NB4 (cell line): ENCODE data around the gene EAF2.

Source experiments
- DNase-seq: peaks from one replicate; pipeline ENCODE4 v3.0.0; 2010; ENCODE audit warnings: low read depth
- H3K4me3 ChIP-seq: one replicate; pipeline ENCODE4 v1.5.1; 2011; ENCODE audit warnings: mild to moderate bottlenecking, low read depth, low read length, moderate library complexity
- CTCF ChIP-seq: IDR thresholded peaks from one replicate; pipeline ENCODE4 v1.5.1; 2012; ENCODE audit warnings: low read depth, low read length
- MAX ChIP-seq: IDR thresholded peaks from 2 replicates; pipeline ENCODE4 v1.6.1; 2011; ENCODE audit warnings: low read depth, low read length
- MYC ChIP-seq: IDR thresholded peaks from 2 replicates; pipeline ENCODE4 v1.6.1; 2011; ENCODE audit warnings: low read depth, low read length
- POLR2A ChIP-seq: IDR thresholded peaks from 2 replicates; pipeline ENCODE4 v1.6.1; 2011; ENCODE audit warnings: mild to moderate bottlenecking; ENCODE audit not compliant: insufficient read length; ENCODE audit errors: extremely low read depth

EAF2 gene

GRCh38 chr3:121870717-121871116 is 35.7 kb downstream of the EAF2 start:
- no peak for TF ChIP-seq CTCF
- no peak for TF ChIP-seq POLR2A
- TF ChIP-seq MYC, result no peak
- no peak overlapping the region for H3K4me3 ChIP-seq
- DNase-seq, result peak; percentile 7

- peak; percentile 46 for DNase-seq
- TF ChIP-seq POLR2A (no peak), MYC (no peak), MAX (no peak), CTCF (no peak)
- H3K4me3 ChIP-seq, result no peak overlapping the region
Observed at GRCh38 chr3:121871430-121871829, 36.4 kb downstream of the EAF2 start.

- H3K4me3 ChIP-seq, result no peak overlapping the region
- TF ChIP-seq POLR2A, result no peak
- TF ChIP-seq MAX, result no peak
- TF ChIP-seq MYC, result no peak
- TF ChIP-seq CTCF, result no peak
- DNase-seq, result no peak
Observed at GRCh38 chr3:121878411-121878810, 43.4 kb downstream of the EAF2 start.

- TF ChIP-seq CTCF (peak; percentile 44), MAX (no peak), POLR2A (no peak), MYC (no peak)
- no peak overlapping the region for H3K4me3 ChIP-seq
- peak; percentile 56 for DNase-seq
Observed at GRCh38 chr3:121883507-121883906, 48.5 kb downstream of the EAF2 start.

- TF ChIP-seq CTCF (no peak), MYC (no peak), POLR2A (no peak), MAX (no peak)
- no peak overlapping the region for H3K4me3 ChIP-seq
- DNase-seq, result no peak
Observed at GRCh38 chr3:121885386-121885785, 50.4 kb downstream of the EAF2 start.
